Stomach (tissue), 4 donors: Measurements from ENCODE around the gene FAAP100.

Source experiments
- CTCF ChIP-seq, 7 experiments: fragments of 450-650 bp in 4 of 7; fragments of 200-600 bp in 3 of 7; sonication (generic) in 3 of 7; IDR thresholded peaks; one replicate each; pipeline ENCODE4 v1.5.1; 2016 to 2019; ENCODE audit warnings: antibody characterized with exemption in 7 of 7, control low read depth in 2 of 7, mild to moderate bottlenecking in 1 of 7
- POLR2A ChIP-seq, 4 donors: fragments of 450-650 bp; IDR thresholded peaks; one replicate each; pipeline ENCODE4 v1.6.1; 2016; ENCODE audit warnings: antibody characterized with exemption in 4 of 4, control low read depth in 2 of 4, mild to moderate bottlenecking in 1 of 4, moderate library complexity in 1 of 4
- POLR2AphosphoS5 ChIP-seq, 3 donors: sonication (generic); formaldehyde crosslinking; IDR thresholded peaks; one replicate each; pipeline ENCODE4 v1.6.1; 2016; ENCODE audit warnings: antibody characterized with exemption in 3 of 3

DNA sequence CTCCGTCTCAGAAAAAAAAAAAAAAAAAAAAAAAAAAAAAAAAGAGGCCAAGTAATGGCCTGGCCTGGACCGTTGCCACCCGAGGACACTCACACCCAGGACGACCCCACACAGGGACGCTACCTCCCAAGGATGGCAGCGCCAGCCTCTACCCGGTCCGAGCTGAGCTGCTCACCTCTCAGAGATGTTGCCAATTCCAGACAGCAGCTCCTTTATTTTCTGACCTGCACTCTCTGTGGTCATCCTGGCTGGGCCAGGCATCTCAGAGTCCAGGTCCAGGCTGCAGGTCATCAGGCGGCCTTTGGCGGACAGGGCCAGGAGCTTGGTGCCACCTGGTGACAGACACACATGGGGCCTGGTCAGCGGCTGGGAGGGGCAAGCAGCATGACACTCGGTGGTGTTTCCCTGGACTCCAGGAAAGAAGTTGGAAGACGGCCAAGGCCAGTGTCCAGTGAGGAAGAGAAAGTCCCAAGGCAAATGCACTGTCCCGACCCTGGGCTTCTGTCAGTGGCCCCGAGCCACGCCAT is 3.1 kb downstream of the FAAP100 start:
- TF ChIP-seq CTCF (IDR thresholded peaks at IDR 0.05) (no peak), POLR2A (IDR thresholded peaks at IDR 0.05) (no peak), POLR2AphosphoS5 (IDR thresholded peaks at IDR 0.05) (no peak)
